Measurements from ENCODE around the gene HSP90AA1.
"Not testable (repeated sequence)": the region's sequence is repeated elsewhere in the genome, so short reads cannot be mapped to it uniquely, and the experiment has no call there.

HSP90AA1 gene

DNA sequence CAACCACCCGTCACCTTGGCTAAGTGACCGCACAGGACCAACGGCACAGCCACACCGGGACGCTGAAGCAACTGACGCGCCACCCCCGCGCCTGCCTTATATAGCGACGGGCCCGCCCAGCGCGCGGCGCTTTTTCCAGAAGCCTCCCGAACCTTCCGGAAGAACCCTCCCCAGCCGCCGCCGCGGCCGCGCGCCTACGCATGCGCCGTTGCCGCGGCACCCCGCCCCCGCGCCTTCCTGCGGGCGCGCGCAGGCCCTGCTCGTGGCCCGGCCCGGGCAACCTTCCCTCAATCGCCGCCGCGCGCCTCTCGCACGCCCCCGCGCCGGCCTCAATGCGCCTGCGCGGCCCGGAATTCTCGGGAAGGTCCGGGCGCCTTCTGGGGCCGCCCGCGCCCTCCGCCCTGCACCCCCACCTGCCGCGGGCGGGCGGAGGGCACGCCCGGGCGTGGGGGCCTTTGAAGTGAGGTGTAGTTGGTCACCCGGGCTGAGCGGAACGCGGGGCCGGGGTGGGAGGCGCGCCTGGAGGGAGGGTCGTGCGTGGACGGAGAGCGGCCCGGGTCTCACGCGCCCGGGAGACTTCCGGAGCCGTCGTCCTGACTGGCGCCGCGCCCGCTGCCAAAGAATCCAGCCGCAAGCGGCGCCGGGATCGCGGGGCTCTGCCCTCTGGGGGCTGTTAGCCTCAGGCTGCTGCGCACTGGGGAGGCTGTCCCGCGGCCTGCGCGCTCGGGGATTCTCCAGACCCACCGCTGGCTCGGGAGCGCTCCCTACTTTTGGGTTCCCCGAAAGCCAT is at the start of gene HSP90AA1:
HSP90AA1 (minus strand) TSS at position 73 of the 790 bp plus-strand sequence. CDS start 666 bp downstream, outside the sequence.
- peak; percentile 57 for DNase-seq

DNA sequence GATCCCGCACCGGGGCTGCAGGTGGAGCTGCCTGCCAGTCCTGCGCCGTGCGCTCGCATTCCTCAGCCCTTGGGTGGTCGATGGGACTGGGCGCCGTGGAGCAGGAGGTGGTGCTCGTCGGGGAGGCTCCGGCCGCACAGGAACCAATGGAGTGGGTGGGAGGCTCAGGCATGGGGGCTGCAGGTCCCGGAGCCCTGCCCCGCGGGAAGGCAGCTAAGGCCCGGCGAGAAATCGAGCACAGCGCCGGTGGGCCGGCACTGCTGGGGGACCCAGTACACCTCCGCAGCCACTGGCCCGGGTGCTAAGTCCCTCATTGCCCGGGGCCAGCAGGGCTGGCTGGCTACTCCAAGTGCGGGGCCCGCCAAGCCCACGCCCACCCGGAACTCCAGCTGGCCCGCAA is 48.6 kb upstream of the HSP90AA1 start:
- DNase-seq, result not testable (repeated sequence)

GRCh38 chr14:102134719-102135118 is 47.9 kb upstream of the HSP90AA1 start:
- DNase-seq, result not testable (repeated sequence)

- DNase-seq, result not testable (repeated sequence)
Measured at GRCh38 chr14:102134021-102134420, 47.2 kb upstream of the HSP90AA1 start.

DNA sequence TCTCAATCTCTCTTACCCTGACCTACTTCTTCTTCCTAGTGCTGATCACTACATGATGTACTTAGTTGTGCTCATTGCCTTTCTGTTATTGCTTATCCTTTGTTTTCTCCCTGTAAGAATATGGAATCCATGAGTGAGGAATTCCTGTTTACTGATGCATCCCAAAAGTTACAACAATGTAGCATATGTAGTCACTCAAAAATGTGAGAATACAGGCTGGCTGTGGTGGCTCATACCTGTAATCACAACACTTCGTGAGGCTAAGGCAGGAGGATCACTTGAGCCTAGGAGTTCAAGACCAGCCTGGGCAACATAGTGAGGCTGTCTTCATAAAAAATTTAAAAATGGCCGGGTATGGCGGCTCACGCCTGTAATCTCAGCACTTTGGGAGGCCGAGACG is 44.9 kb upstream of the HSP90AA1 start:
- DNase-seq, result no peak

DNA sequence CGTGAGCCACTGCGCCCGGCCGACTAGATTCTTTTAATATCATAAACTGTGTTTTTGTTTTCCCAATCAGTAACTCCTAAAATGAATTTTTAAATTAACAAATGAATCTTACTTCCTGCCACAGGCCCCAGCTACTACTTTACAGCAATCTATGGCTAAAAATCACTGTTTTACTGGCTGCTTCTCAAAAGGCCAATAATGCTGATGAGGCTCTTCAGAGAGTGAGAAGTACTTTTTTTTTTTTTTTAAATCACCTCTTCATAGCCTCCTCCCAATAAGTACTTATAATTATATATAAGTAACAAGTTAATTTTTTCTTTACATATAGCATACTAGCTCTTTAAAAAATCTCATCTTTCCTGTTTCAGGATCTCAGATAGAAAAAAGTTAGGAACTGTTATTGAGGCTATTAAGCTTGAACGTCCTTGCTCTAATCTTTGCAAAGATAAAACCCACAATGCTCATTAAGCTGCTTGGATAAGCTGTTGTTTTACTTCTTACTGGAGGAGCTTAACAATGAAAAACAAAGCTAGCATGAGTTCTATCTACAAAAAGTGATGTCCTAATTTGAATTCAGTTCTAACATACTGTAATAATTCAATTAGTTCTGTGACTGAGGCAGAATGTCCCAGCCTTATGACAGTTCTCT is 40.1 kb upstream of the HSP90AA1 start:
- DNase-seq, result no peak

- DNase-seq, result no peak
Measured at GRCh38 chr14:102125546-102125945, 38.7 kb upstream of the HSP90AA1 start.

- no peak for DNase-seq
Measured at GRCh38 chr14:102124419-102124818, 37.6 kb upstream of the HSP90AA1 start.

GRCh38 chr14:102121567-102121966 is 34.7 kb upstream of the HSP90AA1 start:
- DNase-seq, result no peak

DNA sequence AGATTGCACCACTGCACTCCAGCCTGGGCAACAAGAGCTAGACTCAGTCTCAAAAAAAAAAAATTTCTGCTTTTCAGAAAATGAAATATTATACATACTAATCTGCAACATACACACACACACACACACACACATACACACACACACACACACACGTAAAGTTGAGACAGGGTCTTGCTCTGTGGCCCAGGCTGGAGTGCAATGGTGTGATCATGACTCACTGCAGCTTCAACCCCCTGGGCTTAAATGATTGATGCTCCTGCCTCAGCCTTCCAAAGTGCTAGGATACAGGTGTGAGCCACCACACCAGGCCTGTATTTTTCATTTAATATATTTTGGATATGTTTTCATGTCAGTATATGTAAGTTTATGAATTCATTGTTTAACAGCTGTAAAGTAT is 34.0 kb upstream of the HSP90AA1 start:
- no peak for DNase-seq

DNA sequence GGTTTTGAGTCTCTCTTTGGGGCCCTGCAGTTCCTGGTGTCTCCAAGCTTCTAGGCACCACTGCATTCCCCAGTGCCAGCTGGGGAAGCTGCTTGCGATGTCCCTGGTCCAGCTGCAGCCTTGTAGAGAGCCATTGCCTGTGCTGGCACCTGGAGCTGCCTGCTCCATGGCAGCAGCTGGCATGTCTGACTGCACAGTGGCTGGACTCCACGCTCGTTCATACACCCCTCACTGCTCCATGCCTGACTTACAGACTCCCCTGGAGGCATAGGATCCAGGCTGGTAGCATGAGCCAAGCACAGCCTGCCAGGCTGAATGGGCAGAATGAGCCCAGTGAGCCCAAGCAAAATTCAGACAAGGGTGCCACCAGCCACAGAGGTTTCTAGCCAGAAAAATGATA is 31.0 kb upstream of the HSP90AA1 start:
- DNase-seq, result no peak

DNA sequence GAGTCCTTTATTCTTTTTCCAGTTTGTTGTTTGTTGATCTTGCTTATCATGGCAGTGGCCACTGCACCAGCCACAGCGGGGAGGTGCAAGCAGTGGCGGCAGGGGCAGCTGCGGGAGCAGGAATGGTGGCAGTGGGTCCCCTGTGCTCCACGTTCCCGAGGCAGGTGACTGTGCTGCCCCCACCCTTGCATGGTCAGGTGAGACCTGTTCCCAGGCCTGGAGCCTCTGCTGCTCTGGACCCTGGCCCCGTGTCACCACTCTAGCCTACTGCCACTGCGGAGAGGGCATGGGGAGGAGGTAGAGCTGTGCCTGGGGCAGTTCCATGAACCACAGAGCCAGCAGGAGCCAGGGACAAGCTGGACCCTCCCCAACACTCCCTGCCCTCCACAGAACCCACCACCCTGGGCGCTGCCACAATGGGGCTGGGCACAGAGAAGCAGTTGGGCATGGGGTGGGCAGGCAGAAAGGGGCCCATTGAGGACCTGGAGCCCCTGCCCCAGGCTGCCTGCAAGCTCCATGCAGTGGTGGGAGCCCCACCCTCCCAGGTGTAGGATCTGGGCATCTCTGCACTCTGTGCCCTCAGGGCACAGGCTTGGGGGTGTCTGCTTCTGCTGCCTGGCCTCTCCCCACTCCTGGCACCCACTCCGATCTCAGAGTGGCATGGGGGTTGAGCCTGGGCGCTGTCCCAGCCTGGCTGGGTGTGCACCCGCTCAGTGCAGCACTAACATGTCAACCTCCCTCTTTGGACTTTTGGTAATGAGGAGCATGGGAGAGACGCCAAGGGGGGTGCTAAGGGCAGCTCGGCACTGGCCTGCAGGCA is 29.7 kb upstream of the HSP90AA1 start:
- DNase-seq, result no peak

GRCh38 chr14:102111101-102111500 is 24.3 kb upstream of the HSP90AA1 start:
- no peak for DNase-seq

- not testable (repeated sequence) for DNase-seq
Measured at GRCh38 chr14:102109332-102109731, 22.5 kb upstream of the HSP90AA1 start.

DNA sequence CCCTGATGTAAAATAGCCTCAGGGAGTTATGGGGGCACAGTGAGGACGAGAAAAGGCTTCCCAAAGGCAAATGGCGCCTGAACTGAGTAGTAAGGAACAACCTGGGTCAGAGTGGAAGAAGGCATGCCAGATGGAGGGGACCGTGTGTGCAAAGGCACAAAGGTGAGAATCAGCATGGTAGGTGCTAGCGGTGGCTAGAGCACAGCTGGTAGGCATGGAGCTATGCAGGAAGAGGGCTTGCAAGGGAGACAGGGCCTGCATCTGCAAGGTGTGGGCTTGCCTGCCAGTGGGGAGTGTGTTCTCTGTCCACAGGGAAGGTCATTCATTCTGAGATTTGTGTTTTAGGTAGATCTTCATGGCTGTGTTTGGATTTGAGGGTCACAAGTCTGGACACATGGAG is 18.5 kb upstream of the HSP90AA1 start:
- DNase-seq, result no peak

GRCh38 chr14:102103062-102103695 is 16.3 kb upstream of the HSP90AA1 start:
- DNase-seq, result no peak

DNA sequence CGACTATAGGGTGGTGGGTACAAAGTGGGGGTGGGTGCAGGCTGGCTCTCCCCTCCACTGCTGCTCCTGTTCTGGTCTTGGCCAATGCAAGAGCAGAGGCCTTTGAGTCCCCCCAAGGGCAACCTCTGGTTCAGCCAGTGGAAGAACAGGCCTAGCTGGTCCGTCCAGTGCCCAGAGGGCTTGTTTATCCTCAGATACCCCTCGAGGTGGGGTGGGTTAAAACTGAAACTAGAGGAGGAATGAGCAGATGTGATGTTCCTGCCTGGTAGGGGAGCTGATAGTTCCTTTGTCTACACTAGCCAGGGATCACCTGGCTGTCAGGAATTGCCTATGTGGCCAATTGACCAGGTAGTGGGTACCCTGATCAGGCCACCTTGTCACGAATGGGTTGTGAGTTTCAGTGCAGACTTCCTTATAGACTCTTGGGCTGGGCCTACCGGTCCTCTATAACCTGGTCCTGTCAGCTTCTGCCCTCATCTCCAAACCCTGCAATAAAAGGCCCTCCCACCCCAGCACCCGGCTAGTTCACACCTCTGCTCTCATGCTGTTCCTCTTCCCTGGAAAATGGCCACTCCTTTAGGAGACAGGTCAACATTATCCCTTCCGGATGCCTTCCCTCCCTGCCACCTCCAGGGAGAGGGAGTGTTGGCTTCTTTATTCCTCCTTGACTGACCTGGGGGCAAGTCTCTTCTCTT is 10.7 kb upstream of the HSP90AA1 start:
- DNase-seq, result no peak

- DNase-seq, result peak; percentile 13
Measured at GRCh38 chr14:102096569-102097188, 9.8 kb upstream of the HSP90AA1 start.

GRCh38 chr14:102095871-102096568 is 9.2 kb upstream of the HSP90AA1 start:
- no peak for DNase-seq

- DNase-seq, result no peak
Measured at GRCh38 chr14:102095231-102095870, 8.5 kb upstream of the HSP90AA1 start.

- DNase-seq, result no peak
Measured at GRCh38 chr14:102094101-102094500, 7.3 kb upstream of the HSP90AA1 start.

Measured in NCI-H187 treated with DMSO at 0.1 percent for 48 hours (cell line).